HepG2 (cell line): ENCODE results near the gene MARVELD3. TPM values are rescaled to one million over a fixed set of nuclear protein-coding genes. Genes with fewer than 3 reads are reported as not detected.

Experiments used
- ATF1 ChIP-seq: IDR thresholded peaks from 2 replicates; pipeline ENCODE4 v1.6.1; 2016; ENCODE audit warnings: mild to moderate bottlenecking, control low read depth
- ESRRA ChIP-seq: sonication (generic); formaldehyde crosslinking; IDR thresholded peaks from 2 replicates; pipeline ENCODE4 v1.5.1; 2020; ENCODE audit warnings: mild to moderate bottlenecking, low read depth, missing genetic modification reagents
- FOXA3 ChIP-seq: IDR thresholded peaks from 2 replicates; pipeline ENCODE4 v1.6.1; 2016; ENCODE audit warnings: missing genetic modification reagents, missing compliant biosample characterization
- FOXJ3 ChIP-seq: sonication (generic); formaldehyde crosslinking; IDR thresholded peaks from 2 replicates; pipeline ENCODE4 v1.4.0; 2020; ENCODE audit warnings: missing genetic modification reagents, mild to moderate bottlenecking, borderline replicate concordance
- HNF4A ChIP-seq: sonication (generic); formaldehyde crosslinking; IDR thresholded peaks from 2 replicates; pipeline ENCODE4 v1.4.0; 2020; ENCODE audit warnings: missing genetic modification reagents
- KDM3A ChIP-seq: IDR thresholded peaks from 2 replicates; pipeline ENCODE4 v1.6.1; 2018; ENCODE audit warnings: low read depth, missing compliant biosample characterization
- NCOR1 ChIP-seq: fragments of 200-600 bp; sonication (generic); IDR thresholded peaks from 2 replicates; pipeline ENCODE4 v1.7.0; 2017; ENCODE audit warnings: antibody characterized with exemption, low read length, borderline replicate concordance
- NR2F6 ChIP-seq, 2 experiments: IDR thresholded peaks; 2 replicates each; pipeline ENCODE4 v1.6.1; 2016; ENCODE audit warnings: antibody characterized with exemption in 1 of 2, mild to moderate bottlenecking in 1 of 2
- POGZ ChIP-seq: sonication (generic); formaldehyde crosslinking; IDR thresholded peaks from 2 replicates; pipeline ENCODE4 v1.4.0; 2020; ENCODE audit warnings: mild to moderate bottlenecking, missing genetic modification reagents
- RCOR2 ChIP-seq: IDR thresholded peaks from 2 replicates; pipeline ENCODE4 v1.6.1; 2016; ENCODE audit warnings: missing biosample characterization, missing genetic modification reagents
- RXRB ChIP-seq: IDR thresholded peaks from 2 replicates; pipeline ENCODE4 v1.6.1; 2016; ENCODE audit warnings: borderline replicate concordance, missing genetic modification reagents, missing compliant biosample characterization
- SAP130 ChIP-seq: IDR thresholded peaks from 2 replicates; pipeline ENCODE4 v1.6.1; 2016; ENCODE audit warnings: low read depth
- SIX4 ChIP-seq: sonication (generic); formaldehyde crosslinking; IDR thresholded peaks from 2 replicates; pipeline ENCODE4 v1.4.0; 2020; ENCODE audit warnings: missing genetic modification reagents
- STAG1 ChIP-seq: sonication (generic); formaldehyde crosslinking; IDR thresholded peaks from 2 replicates; pipeline ENCODE4 v1.4.0; 2020; ENCODE audit warnings: missing genetic modification reagents
- TBL1XR1 ChIP-seq: fragments of 150-350 bp; IDR thresholded peaks from 2 replicates; pipeline ENCODE4 v1.6.1; 2014; ENCODE audit warnings: borderline replicate concordance, low read length; ENCODE audit not compliant: partially characterized antibody
- TBX3 ChIP-seq: fragments of 450-650 bp; IDR thresholded peaks from 2 replicates; pipeline ENCODE4 v1.6.1; 2017; ENCODE audit warnings: antibody characterized with exemption, mild to moderate bottlenecking, inconsistent platforms, borderline replicate concordance
- ZNF430 ChIP-seq: sonication (generic); formaldehyde crosslinking; IDR thresholded peaks from 2 replicates; pipeline ENCODE4 v1.9.0; 2021; ENCODE audit warnings: mild to moderate bottlenecking, missing genetic modification reagents
- ZNF460 ChIP-seq: sonication (generic); formaldehyde crosslinking; IDR thresholded peaks from 2 replicates; pipeline ENCODE4 v1.5.1; 2020; ENCODE audit warnings: missing genetic modification reagents, mild to moderate bottlenecking, borderline replicate concordance
- ZNF841 ChIP-seq: sonication (generic); formaldehyde crosslinking; IDR thresholded peaks from 2 replicates; pipeline ENCODE4 v1.8.1; 2023; ENCODE audit warnings: missing genetic modification reagents, borderline replicate concordance
- polyA plus RNA-seq, 8 experiments: library from polyadenylated mRNA; depleted of rRNA in 3 of 8; stranded (reverse) in 7 of 8; unstranded in 1 of 8; fragments of >200 nt; fragmentation: Illumina TruSeq in 4 of 8; extraction: Trizol in 4 of 8; gene quantifications; 2 replicates each; pipeline versions ENCODE4 v1.2.1 to v1.2.3, GENCODE V29; 2011 to 2016; ENCODE audit warnings: low read depth in 4 of 8, missing spikeins in 1 of 8, mixed read lengths in 1 of 8; ENCODE audit not compliant: insufficient read depth in 1 of 8
- total RNA-seq, 5 experiments: library from RNA; depleted of rRNA; stranded (reverse); fragments of >200 nt; fragmentation: Illumina TruSeq; extraction: Trizol; gene quantifications; 2 replicates each; pipeline ENCODE4 v1.2.3, GENCODE V29; 2016; ENCODE audit warnings: low read depth in 1 of 5
- TF ChIP-seq, protein P1 (sequence below): sonication (generic); formaldehyde crosslinking; IDR thresholded peaks from 2 replicates; pipeline ENCODE4 v1.8.0; 2022; ENCODE audit warnings: missing genetic modification reagents, mild to moderate bottlenecking, moderate library complexity, borderline replicate concordance
- TF ChIP-seq, protein P2 (sequence below): sonication (generic); formaldehyde crosslinking; IDR thresholded peaks from 2 replicates; pipeline ENCODE4 v1.5.0; 2020; ENCODE audit warnings: mild to moderate bottlenecking, missing genetic modification reagents
- TF ChIP-seq, protein P3 (sequence below): sonication (generic); formaldehyde crosslinking; conservative IDR thresholded peaks from 2 replicates; pipeline ENCODE4 v1.8.0; 2022; ENCODE audit warnings: mild to moderate bottlenecking, moderate library complexity, missing genetic modification reagents
- TF ChIP-seq, protein P4 (sequence below): fragments of 450-650 bp; IDR thresholded peaks from 2 replicates; pipeline ENCODE4 v1.6.1; 2016

The MARVELD3 gene
- total and polyA plus RNA-seq, 2 of the 13 experiments (the other 11 are each of a cell fraction or from before 2014, with no cell fraction given): 4.8 to 5.6 TPM

DNA sequence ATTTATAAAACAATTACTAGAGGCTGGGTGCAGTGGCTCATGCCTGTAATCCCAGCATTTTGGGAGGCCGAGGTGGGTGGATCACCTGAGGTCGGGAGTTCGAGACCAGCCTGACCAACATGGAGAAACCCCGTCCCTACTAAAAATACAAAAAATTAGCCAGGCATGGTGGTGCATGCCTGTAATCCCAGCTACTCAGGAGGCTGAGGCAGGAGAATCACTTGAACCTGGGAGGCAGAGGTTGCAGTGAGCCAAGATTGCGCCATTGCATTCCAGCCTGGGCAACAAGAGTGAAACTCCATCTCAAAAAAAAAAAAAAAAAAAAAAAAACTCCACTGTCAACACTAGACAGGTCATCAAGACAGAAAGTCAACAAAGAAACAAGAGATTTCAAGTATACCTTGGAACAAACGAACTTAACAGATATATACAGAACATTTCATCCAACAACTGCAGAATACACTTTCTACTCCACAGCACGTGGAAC lies 30.6 kb upstream of the MARVELD3 start (continued):
- TF ChIP-seq, protein P1, sequence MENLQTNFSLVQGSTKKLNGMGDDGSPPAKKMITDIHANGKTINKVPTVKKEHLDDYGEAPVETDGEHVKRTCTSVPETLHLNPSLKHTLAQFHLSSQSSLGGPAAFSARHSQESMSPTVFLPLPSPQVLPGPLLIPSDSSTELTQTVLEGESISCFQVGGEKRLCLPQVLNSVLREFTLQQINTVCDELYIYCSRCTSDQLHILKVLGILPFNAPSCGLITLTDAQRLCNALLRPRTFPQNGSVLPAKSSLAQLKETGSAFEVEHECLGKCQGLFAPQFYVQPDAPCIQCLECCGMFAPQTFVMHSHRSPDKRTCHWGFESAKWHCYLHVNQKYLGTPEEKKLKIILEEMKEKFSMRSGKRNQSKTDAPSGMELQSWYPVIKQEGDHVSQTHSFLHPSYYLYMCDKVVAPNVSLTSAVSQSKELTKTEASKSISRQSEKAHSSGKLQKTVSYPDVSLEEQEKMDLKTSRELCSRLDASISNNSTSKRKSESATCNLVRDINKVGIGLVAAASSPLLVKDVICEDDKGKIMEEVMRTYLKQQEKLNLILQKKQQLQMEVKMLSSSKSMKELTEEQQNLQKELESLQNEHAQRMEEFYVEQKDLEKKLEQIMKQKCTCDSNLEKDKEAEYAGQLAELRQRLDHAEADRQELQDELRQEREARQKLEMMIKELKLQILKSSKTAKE (CRISPR knock-in tag): peak; percentile 68; the same call in 1 of the 2 replicates
- TF ChIP-seq KDM3A (CRISPR knock-in tag) (0 out of 2 replicates have a peak, but pooled peaks have one; percentile 37), ZNF841 (CRISPR knock-in tag) (0 out of 2 replicates have a peak, but pooled peaks have one; percentile 59), POGZ (CRISPR knock-in tag) (peak; percentile 93), NCOR1 (peak; percentile 33; the same call in 1 of the 2 replicates), ZNF430 (CRISPR knock-in tag) (peak; percentile 70; the same call in 1 of the 2 replicates), TBL1XR1 (peak; percentile 62), ATF1 (CRISPR knock-in tag) (peak; percentile 36; the same call in 1 of the 2 replicates), RCOR2 (CRISPR knock-in tag) (peak; percentile 97), ZNF460 (peak; percentile 95), RXRB (CRISPR knock-in tag) (peak; percentile 73; the same call in 1 of the 2 replicates), HNF4A (CRISPR knock-in tag) (peak; percentile 37; the same call in 1 of the 2 replicates), STAG1 (0 out of 2 replicates have a peak, but pooled peaks have one; percentile 2), FOXA3 (CRISPR knock-in tag) (peak; percentile 96), FOXJ3 (CRISPR knock-in tag) (peak; percentile 91; the same call in 1 of the 2 replicates), NR2F6 (IDR thresholded peaks at IDR 0.05) (peak; percentile 43), NR2F6 (CRISPR knock-in tag; IDR thresholded peaks at IDR 0.05) (peak; percentile 41; the same call in 1 of the 2 replicates), SIX4 (CRISPR knock-in tag) (peak; percentile 65; the same call in 1 of the 2 replicates), SAP130 (CRISPR knock-in tag) (peak; percentile 41; the same call in 1 of the 2 replicates), ESRRA (CRISPR knock-in tag) (peak; percentile 64; the same call in 1 of the 2 replicates), TBX3 (peak; percentile 71; the same call in 1 of the 2 replicates)
- TF ChIP-seq, protein P2, sequence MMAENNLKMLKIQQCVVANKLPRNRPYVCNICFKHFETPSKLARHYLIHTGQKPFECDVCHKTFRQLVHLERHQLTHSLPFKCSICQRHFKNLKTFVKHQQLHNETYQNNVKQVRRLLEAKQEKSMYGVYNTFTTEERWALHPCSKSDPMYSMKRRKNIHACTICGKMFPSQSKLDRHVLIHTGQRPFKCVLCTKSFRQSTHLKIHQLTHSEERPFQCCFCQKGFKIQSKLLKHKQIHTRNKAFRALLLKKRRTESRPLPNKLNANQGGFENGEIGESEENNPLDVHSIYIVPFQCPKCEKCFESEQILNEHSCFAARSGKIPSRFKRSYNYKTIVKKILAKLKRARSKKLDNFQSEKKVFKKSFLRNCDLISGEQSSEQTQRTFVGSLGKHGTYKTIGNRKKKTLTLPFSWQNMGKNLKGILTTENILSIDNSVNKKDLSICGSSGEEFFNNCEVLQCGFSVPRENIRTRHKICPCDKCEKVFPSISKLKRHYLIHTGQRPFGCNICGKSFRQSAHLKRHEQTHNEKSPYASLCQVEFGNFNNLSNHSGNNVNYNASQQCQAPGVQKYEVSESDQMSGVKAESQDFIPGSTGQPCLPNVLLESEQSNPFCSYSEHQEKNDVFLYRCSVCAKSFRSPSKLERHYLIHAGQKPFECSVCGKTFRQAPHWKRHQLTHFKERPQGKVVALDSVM: peak; percentile 99
- TF ChIP-seq, protein P3, sequence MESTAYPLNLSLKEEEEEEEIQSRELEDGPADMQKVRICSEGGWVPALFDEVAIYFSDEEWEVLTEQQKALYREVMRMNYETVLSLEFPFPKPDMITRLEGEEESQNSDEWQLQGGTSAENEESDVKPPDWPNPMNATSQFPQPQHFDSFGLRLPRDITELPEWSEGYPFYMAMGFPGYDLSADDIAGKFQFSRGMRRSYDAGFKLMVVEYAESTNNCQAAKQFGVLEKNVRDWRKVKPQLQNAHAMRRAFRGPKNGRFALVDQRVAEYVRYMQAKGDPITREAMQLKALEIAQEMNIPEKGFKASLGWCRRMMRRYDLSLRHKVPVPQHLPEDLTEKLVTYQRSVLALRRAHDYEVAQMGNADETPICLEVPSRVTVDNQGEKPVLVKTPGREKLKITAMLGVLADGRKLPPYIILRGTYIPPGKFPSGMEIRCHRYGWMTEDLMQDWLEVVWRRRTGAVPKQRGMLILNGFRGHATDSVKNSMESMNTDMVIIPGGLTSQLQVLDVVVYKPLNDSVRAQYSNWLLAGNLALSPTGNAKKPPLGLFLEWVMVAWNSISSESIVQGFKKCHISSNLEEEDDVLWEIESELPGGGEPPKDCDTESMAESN (CRISPR knock-in tag): peak; percentile 69
- TF ChIP-seq, protein P4, sequence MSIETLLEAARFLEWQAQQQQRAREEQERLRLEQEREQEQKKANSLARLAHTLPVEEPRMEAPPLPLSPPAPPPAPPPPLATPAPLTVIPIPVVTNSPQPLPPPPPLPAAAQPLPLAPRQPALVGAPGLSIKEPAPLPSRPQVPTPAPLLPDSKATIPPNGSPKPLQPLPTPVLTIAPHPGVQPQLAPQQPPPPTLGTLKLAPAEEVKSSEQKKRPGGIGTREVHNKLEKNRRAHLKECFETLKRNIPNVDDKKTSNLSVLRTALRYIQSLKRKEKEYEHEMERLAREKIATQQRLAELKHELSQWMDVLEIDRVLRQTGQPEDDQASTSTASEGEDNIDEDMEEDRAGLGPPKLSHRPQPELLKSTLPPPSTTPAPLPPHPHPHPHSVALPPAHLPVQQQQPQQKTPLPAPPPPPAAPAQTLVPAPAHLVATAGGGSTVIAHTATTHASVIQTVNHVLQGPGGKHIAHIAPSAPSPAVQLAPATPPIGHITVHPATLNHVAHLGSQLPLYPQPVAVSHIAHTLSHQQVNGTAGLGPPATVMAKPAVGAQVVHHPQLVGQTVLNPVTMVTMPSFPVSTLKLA: peak; percentile 65
